Measurements from ENCODE around the gene GRIN2C.

Gene GRIN2C

DNA sequence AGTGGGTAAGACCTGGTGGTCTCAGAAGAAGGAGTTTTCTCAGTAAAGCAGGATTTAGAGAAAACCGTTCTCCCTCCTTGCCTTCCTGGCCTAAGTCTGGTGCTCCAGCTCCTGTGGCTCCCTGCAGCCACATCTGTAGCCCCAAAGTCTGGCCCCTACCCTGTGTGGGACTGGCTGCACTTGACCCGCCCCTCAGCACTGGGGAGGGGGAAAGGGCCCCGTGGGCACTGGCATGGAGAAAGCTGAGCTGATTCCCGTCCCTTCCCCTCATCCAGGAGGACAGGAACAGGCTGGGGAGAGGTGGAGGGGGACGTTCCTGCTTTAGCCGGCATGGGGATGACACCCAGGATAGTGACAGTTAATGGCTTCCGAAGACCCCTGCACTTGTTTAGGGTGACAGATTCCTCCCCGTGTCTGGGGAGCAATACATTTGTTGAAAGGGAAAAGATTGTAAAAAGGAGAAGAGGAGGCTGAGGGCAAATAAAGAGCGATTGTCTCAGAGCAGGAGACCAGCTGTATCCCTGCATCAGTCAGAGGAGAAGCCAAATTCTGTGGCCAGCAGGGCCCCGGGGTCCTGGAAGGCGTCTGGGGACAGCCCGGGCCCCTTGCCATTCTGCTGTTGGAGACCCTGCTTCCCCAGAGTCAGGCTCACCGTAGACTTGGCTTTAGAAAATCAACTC lies 37.9 kb downstream of the GRIN2C start:
- no peak for DNase-seq (ENCODE audit: low spot score)

DNA sequence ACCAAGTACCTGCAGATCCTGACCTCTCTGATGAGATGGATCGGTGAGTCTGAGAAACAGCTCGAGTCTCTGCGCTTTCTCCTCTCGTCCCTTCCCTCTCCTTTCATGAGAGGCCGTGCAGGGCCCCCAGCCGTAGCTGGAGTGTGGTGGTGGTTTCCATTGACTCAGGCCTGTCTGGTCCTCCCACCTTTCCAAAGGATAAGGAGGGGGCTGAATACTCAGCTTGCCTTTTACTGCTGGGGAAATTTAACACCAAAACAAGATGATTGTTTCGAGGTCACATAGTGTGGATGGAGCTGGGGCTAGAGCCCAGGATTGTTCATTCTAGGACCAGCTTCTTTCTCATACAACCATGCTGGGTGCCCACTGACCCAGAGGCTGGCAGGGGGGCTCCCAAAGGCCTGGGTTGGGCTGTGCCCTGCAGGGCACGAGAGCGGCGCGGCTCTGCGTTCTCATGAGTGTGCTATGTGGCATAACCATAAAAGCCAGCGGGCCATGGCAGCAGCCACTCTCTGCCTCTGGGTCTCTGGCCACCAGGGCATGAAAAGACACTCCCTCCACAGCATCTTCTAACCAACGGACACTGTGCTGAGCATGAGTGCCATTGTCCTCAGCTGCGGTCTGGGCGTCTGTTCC lies 39.8 kb downstream of the GRIN2C start:
- DNase-seq (ENCODE audit: low spot score) = no peak

DNA sequence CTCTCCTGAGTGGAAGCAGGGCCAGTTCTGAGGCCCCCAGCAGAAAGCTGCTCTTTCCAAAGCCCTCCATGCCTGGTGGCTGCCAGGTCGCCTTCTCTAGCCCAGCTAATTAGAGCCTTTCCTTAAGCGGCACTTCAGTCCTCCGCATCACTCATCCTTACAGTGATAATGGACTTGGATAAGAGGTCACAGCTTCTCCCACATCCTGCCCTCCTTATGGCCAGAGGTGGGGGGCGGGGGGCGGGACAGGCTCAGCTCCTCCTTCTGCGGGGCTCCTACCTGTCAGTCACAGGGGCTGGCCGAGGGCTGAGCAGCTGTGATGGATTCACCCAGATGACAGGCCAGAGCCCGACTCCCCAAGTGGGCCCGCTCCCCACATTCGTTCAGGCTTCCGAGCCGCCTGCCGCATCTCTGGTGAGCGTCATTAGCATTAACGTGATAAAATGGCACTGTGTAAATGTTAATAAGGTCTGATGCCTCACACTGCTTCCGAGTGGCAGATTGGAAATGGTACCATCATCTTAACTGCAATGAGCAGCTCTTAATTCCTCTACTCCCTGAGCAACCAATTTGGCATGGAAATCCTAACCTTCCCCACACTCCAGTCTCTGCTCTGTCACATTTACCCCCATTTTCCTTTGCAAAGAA lies 41.3 kb downstream of the GRIN2C start:
- DNase-seq (ENCODE audit: low spot score) = no peak

DNA sequence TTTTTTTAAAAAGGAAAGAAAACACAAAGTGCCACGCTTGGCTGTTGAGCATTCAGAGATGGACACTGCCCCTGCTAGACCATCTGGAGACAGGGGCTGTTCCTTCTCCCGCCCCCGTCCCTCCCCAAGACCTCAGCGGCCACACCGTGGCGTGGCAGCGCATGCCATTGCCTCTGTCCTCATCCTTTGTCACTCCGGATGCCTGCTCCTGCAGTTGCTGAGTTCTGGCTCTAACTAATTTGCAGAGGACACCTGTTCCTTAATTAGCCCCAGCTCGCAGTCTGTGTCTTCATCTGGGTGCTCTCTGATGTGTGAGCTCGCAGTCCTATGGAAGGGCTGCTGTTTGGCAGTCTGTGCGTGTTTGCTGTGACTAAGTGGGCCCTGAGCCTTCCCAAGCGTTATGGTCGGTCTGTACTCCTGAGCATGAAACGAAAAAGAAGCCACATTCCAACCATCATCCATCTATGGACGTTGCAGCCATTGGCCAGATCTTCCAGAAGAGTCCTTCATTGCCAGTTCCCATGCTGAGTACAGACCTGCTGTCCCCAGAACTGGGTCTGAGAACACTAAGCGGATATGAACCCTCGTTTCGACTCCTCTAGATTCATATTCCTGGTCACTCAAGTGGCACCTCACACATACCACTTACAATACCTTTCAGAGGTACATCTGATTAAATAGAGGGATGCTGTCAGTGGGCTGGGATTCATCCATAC lies 42.6 kb downstream of the GRIN2C start:
- DNase-seq (ENCODE audit: low spot score) = no peak

DNA sequence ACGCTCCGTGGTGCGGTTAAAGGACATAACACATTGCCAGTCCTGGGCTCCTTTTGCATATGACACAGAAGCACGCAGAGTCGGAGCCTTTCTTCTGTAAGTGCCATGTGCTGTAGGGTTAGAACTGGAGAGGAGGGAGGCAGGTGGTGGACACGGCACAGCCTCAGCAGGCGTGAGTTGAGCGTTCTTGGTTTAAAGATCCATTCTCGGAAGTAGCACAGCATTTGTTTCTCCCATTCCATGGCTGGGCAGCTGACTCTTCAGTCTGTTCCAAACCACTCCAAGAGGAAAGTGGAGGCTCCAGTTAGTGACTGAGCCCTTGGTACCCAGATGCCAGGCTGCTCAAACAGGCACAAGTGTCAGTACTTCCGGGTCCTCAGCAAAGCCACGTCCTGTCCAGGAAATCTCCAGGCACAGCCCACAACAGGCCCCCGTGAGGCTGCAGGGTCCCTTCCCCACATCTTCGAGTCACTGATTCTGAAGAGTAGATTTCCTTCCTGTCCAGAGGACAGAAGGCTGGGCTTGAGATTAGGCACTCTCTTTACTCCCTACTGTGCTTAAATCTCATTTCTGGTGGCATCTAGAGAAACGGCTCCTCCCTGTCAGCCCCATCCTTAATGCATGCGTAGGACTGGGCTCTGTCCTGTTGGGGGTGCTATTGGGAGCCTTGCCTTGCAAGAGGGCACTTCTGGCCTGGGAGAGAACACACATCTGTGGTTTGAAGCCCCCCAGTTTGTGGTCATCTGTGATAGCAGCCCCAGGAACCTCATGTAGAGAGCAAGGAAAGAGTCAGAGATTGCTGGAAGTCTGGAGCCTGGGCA lies 43.9 kb downstream of the GRIN2C start:
- DNase-seq (ENCODE audit: low spot score) = no peak

DNA sequence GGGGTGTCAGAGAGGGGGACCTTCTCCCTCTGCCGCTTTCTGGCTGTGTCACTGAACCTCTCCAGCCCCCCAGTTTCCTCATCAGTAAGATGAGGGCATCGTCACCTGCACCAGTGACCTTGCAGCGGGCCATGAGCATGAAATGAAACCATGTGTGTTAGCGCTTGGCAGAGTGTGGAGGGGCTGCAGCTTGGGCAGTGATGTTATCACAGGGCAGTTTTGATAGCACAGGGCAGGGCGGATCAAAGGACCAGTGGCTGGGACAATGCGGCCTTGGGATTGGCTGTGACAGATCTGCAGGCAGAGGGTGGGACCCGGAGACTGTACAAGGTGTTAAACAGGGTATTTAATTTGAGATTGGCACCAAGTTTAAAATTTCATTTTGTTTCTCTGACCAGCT lies 44.6 kb downstream of the GRIN2C start:
- DNase-seq (ENCODE audit: low spot score) = no peak

DNA sequence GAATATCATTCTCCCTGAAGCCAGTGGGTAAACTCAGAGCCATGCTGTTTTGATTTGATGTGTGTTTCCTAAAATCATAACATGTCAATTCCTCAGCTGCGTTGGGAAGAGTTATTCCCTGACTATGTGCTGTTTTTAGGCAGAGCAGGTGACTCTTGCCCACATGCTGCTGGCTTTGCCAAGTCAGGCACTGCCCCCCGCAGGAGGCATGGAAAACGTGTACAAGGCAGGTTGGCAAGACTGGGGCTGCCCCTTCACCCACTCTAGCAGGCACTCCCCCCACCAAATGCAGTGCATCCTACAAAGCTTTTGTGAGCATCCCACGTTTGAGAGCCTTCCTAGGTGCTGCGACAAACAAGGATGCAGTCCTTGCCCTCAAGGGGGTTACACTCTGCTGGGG lies 45.2 kb downstream of the GRIN2C start:
- no peak for DNase-seq (ENCODE audit: low spot score)

DNA sequence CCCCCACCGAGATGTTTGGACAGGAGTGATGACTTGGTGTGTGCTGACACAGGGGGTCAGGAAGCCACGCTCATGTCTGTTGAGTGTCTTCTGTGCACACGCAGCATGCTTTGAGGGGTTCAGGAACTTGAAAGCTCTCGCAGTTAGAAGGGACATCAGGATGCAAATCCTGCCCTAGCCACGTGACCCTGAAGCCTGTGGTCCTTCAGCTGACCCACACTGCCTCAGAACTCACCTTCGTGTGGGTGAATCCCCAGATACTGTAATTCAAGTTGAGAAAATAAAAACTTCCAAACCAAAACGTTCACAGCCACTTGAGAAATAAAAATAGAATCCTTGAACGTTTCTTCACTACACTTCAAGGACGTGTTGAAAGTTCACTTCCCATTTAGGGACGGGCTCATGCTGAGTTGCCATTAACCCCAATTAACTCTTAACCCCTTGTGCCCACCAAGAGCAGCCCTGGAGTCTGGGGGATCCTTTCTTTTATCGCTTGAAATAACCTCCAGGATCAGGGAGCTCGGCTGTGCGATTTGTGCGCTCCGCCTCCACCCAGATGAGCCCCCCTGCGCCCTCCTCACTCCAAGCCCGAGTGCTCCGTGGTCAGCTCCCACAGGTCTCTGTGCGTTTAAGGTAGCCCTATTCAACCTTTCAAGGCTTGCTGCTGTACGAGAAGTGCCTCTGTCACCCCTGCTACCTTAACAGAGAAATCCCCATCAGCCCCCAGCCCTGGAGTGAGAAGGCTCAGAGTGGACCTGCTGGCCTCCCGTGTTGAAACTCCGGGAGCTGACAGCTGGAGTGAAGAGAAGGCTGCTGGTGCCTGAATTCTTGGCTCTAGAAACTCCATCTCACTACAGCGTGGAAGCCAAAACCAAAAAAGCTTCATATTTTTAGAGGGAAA lies 47.3 kb downstream of the GRIN2C start:
- no peak for DNase-seq (ENCODE audit: low spot score)

DNA sequence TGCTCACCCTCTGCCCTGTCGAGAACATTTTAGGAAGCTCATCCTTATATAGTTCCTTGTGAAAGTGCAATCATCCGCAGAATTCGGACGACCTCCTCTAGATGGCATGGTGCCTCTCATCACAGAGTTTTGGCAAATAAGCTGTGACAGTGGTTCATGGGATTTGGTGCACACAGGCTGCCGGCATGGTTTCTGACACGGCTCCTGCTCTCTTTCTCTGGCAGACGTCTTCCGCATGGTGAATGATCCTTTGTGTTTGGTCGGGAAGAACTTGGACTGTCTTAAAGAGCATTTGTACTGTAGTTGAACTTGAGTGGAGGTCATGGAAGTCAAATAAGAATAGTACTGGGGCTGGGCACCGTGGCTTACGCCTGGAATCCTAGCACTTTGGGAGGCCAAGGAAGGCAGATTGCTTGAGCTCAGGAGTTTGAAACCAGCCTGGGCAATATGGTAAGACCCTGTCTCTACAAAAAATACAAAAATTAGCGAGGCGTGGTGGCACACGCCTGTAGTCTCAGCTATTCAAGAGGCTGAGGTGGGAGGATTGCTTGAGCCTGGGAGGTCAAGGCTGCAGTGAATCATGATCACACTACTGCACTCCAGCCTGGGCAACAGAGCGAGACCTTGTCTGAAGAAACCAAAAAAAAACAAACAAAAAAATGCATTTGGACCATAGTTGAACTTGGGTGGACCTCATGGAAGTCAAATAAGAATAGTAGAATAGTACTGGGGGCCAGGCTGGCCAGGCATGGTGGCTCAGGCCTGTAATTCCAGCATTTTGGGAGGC lies 48.8 kb downstream of the GRIN2C start:
- DNase-seq (ENCODE audit: low spot score) = no peak

DNA sequence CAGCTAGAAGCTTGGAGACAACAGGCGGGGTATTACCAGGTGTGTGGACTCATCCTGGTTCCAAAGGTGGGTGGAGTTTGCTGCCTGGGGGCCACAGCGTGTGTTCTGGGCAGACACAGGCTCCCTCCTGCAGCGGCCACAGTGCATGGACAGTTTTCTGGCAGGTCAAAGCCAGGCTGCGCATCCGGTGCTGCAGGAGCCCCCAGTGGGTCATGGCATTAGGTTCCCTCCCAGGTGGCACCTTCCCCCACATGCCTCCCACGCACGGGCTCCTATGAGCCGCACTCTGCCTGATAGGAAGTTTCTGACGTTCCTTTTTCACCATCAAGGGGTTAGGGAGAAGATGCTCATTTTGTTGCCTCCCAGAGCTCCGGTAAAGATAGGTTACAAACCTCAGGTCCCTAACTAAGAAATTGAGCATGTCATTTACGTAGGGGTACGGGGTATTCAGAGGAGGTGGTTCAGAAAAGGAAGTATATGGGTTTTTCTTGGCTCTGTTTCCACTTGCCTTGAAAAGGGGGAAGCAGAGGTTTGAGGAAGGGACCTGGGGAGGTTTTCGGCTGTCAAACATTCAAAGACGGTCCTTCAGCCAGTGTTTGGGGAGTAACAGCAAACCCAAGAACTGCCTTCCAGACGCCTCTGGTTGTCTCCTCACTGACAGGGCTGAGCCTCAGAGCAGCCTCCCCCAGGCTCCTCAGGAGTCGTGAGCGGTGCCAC lies 50.8 kb downstream of the GRIN2C start:
- DNase-seq (ENCODE audit: low spot score) = no peak

DNA sequence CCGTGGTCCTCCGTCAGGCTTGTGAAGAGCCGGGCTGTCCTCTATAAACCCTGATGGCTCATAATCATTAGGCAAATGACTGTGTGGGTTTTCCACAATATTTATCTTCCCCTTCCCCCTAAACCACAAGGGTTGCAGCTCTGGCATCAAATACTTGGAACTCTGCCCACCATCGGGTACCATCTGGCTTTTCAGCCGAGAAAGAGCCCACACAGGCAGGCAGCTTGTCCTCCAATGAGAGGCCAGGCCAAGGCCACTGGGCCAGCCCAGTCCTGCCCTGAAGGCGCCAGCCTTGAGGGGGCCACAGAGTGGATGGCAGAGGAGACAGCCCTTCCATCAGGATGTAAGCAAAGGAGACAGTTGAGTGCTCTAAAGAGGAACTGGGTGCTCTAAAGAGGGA lies 51.8 kb downstream of the GRIN2C start:
- DNase-seq (ENCODE audit: low spot score) = no peak

DNA sequence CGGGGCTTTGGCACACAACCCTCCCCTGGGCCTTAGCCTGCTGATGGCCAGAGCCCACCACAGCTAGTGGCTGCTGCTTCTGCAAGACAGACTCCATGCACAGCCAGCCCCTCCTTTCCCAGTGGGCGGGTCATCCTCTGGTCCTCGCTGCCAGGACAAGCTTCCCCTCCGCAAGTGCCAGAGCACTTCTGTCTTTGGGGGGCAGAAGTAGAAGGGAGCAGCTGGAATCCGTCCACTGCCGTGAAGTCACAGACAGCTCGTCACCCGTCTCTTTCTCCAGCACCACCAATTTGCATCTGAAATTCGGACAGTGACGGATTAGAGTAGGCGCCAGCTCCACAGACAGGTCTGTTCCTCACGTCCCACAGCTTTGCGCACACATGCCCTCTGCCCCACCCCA lies 52.2 kb downstream of the GRIN2C start:
- no peak for DNase-seq (ENCODE audit: low spot score)

DNA sequence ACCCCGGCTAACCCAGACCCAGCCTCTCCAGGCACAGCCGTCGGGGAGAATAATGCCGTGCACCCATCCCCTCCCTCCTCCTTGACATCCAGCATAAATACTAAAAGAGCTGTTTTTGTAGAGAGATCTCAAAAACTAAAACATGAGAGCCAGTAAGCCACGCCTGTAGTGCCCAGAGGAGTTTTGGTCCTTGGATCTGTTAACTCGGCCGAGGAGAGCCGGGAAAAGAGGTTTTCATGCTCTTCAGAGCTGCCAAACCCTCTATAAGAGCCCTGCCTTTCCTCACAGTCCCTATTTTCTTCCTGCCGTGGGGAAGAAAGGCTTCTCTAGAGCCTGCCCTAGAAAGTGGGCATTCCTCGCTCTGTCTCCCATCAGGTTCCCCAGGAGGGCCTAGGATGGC lies 53.4 kb downstream of the GRIN2C start:
- no peak for DNase-seq (ENCODE audit: low spot score)

DNA sequence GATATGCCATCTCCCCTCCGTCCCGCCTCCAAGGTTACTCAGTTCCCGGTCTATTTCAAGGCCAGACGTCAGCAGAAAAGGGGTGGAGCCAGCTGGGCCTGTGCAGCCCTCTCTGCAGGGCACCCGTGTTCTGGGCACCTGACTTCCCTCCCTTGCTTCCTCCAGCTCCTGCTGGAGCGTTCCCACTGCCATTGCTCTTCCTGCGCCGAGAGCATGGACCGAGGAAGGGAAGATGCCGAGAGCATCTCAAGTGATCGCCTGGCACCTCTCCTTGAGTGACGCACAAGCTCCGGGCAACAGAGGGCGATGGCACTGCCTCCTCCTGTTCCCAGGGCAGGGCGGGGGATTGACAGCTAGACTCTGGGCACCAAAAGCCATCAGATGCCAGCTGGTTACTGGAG lies 54.1 kb downstream of the GRIN2C start:
- no peak for DNase-seq (ENCODE audit: low spot score)

DNA sequence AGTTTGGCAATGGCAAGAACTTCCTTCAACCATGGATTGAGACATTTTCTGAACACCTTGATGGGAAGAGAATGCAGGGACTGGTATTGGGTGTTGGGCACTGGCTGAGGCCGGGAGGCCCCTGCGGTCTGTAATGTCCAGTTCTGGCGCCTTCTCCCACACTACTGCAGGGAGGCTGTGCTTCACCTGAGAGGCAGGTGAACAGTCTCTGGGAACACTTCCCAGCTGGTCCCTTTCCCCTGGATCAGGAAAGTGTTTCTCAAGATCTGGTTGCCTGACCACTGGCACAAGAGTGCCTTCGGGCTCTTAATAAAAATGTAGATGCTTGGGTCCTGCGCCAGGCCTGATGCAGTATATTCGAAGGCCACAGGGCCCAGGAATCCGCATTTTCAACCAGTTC lies 55.0 kb downstream of the GRIN2C start:
- DNase-seq (ENCODE audit: low spot score) = no peak

DNA sequence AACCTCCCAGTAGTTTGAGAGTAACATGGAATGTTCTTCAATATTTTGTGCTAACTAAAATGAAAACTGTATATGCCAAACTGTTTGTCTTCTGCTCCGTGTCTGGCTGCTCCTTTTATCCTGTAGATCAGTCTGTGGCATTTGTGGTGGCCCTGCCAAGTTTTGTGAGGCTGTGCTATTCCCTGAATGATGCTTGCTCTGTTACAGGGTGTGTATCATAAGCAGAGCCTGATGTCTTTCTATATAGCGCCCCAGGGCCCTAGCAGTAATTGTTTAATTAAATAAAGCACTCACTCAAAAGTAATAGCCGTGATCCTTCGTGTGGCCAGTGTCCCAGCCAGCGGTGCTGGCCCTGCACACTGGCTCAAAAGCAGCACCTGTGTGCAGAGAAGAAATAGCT lies 55.7 kb downstream of the GRIN2C start:
- DNase-seq (ENCODE audit: low spot score) = no peak

DNA sequence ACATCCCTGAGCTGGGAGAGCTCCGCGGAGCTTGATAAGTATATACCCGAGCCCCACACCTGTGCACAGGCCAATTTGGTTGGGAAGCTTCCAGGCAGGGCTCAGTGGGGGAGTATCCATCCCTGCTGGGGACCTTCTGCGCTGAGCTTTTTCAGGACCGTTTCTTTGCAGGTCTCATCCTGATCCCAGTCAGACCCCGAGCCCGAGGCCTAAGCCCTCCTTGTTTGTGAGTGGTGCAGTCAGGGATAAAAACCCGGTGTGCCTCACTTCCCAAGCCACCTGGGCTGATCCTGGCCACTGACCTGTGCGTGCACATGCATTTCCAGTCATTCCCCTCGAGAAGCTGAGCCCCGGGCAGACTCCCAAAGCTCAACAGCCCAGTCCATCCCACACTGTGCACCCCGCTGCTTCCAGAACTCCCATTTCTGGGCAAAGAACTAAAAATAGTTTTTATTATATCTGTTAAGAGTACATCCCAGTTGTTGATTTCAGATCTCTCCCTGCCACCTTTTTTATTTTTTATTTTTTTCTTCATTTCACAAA lies 56.2 kb downstream of the GRIN2C start:
- DNase-seq (ENCODE audit: low spot score) = no peak

DNA sequence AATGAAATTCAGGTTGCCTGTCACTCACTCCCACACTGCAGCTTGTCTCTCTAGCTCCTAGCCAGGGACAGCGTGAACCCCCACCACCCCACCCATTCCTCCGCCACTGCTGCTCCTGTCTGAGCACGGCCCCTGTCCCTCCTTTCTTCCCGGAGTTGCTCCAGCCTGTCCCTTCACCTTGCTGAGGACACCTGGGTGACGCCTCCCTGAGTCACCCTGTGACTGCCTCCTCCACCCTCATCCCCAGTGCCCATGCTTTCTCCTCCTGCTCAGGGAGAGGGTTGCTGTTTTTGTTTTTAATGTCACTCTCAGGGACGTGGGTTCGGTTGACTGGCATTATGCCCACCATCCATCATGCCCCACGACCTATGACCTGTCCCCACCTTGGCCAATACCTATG lies 57.8 kb downstream of the GRIN2C start:
- no peak for DNase-seq (ENCODE audit: low spot score)

DNA sequence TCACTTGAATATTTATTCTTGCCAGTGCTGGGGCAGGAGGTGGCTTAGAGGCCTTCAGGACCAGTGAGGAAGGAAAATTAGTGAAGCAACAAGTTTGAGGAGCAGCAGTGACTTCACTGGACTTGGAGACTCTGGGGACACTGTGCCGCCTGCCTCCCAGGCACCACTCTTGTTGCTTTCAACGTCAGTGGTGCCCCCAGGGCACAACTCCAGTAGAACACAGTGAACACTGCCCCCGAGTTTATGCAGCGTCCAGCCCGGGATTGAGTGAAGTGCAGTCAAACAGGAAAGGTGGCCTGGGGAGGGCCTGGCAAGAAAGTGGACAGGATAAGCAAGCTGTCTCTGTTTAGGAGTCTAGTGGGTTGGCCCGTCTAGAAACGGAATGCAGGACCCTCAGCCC lies 59.2 kb downstream of the GRIN2C start:
- DNase-seq (ENCODE audit: low spot score) = no peak

All from CD4-positive, alpha-beta T cell treated with Interleukin-15 for 4 hours (primary cell).